Measurements from ENCODE around the gene PIK3R3. TPM values are rescaled to one million over a fixed set of nuclear protein-coding genes. Genes with fewer than 3 reads are reported as not detected.

The PIK3R3 gene
- total RNA-seq, 2 donors from 2014 or later, result 8.2 TPM

GRCh38 chr1:46153228-46153627 lies 20.8 kb upstream of the PIK3R3 start:
- no peak overlapping the region for H3K4me3 ChIP-seq
- no peaks in the 10 kb centered on the region for H3K27me3 ChIP-seq
- H3K9me3 ChIP-seq, result no peaks in the 10 kb centered on the region
- no peak overlapping the region for H3K27ac ChIP-seq
- H3K36me3 ChIP-seq, result no peaks in the 10 kb centered on the region
- no peak overlapping the region for H3K9ac ChIP-seq (ENCODE audit: low read depth in 2 of 2, low read length in 2 of 2)
- no peaks in the 10 kb centered on the region for H3K4me1 ChIP-seq
- TF ChIP-seq CTCF (IDR thresholded peaks at IDR 0.05), result no peak
- intact Hi-C loops (cut with DNase I), result no loop called here
- DNase-seq, result no peak

GRCh38 chr1:46152016-46152415 lies 19.6 kb upstream of the PIK3R3 start:
- DNase-seq, result no peak
- H3K4me1 ChIP-seq, result no peaks in the 10 kb centered on the region
- no peak for TF ChIP-seq CTCF (IDR thresholded peaks at IDR 0.05)

GRCh38 chr1:46150085-46150484 lies 17.7 kb upstream of the PIK3R3 start:
- Histone ChIP-seq H3K4me1 (no peaks in the 10 kb centered on the region), H3K27ac (no peak overlapping the region), H3K27me3 (no peaks in the 10 kb centered on the region), H3K36me3 (no peaks in the 10 kb centered on the region), H3K4me3 (no peak overlapping the region), H3K9me3 (no peaks in the 10 kb centered on the region), H3K9ac (ENCODE audit: low read depth in 2 of 2, low read length in 2 of 2) (no peak overlapping the region)
- no peak for DNase-seq
- TF ChIP-seq CTCF (IDR thresholded peaks at IDR 0.05), result no peak
- intact Hi-C loops (cut with DNase I), result no loop called here

More at GRCh38 chr1:46152016-46152415, 19.6 kb upstream of the PIK3R3 start:
- Histone ChIP-seq H3K4me3 (no peak overlapping the region), H3K27ac (no peak overlapping the region), H3K27me3 (no peaks in the 10 kb centered on the region), H3K9ac (ENCODE audit: low read depth in 2 of 2, low read length in 2 of 2) (no peak overlapping the region), H3K9me3 (no peaks in the 10 kb centered on the region), H3K36me3 (no peaks in the 10 kb centered on the region)
- intact Hi-C loops (cut with DNase I), result no loop called here

GRCh38 chr1:46148318-46148717 lies 15.9 kb upstream of the PIK3R3 start:
- Histone ChIP-seq H3K4me1 (no peaks in the 10 kb centered on the region), H3K9me3 (no peaks in the 10 kb centered on the region), H3K27ac (no peak overlapping the region), H3K36me3 (no peaks in the 10 kb centered on the region), H3K27me3 (no peaks in the 10 kb centered on the region), H3K4me3 (no peak overlapping the region), H3K9ac (ENCODE audit: low read depth in 2 of 2, low read length in 2 of 2) (no peak overlapping the region)
- intact Hi-C loops (cut with DNase I), result no loop called here
- no peak for DNase-seq
- no peak for TF ChIP-seq CTCF (IDR thresholded peaks at IDR 0.05)

- no peaks in the 10 kb centered on the region for H3K27me3 ChIP-seq
- H3K4me3 ChIP-seq, result no peak overlapping the region
- no peak for DNase-seq
- H3K9ac ChIP-seq (ENCODE audit: low read depth in 2 of 2, low read length in 2 of 2), result no peak overlapping the region
- H3K4me1 ChIP-seq, result no peaks in the 10 kb centered on the region
- no peaks in the 10 kb centered on the region for H3K9me3 ChIP-seq
- TF ChIP-seq CTCF (IDR thresholded peaks at IDR 0.05), result no peak
- no peak overlapping the region for H3K27ac ChIP-seq
- no peaks in the 10 kb centered on the region for H3K36me3 ChIP-seq
- intact Hi-C loops (cut with DNase I), result no loop called here
These were observed 5.5 kb upstream of the PIK3R3 start for GRCh38 chr1:46137916-46138315.

- Histone ChIP-seq H3K9me3 (no peaks in the 10 kb centered on the region), H3K4me1 (no peaks in the 10 kb centered on the region), H3K4me3 (no peak overlapping the region), H3K27ac (no peak overlapping the region), H3K36me3 (no peaks in the 10 kb centered on the region), H3K9ac (ENCODE audit: low read depth in 2 of 2, low read length in 2 of 2) (no peak overlapping the region), H3K27me3 (no peaks in the 10 kb centered on the region)
- intact Hi-C loops (cut with DNase I), result no loop called here
- no peak for TF ChIP-seq CTCF (IDR thresholded peaks at IDR 0.05)
- DNase-seq, result no peak
These were observed 4.3 kb upstream of the PIK3R3 start for GRCh38 chr1:46136711-46137110.

Measured in colonic mucosa (tissue), 4 donors.